ENCODE results near the gene GLIPR1L1.

GRCh38 chr12:75311369-75311768 lies 23.1 kb upstream of the GLIPR1L1 start:
- TF ChIP-seq POLR2A (IDR thresholded peaks at IDR 0.05) (no peak), CTCF (IDR thresholded peaks at IDR 0.05) (no peak)
